K562 (cell line): Measurements from ENCODE around the gene ERCC4. TPM values are rescaled to one million over a fixed set of nuclear protein-coding genes. Genes with fewer than 3 reads are reported as not detected.

Experiments
- ATAC-seq: fragments of 200-7000 bp; cut with Tn5 transposase; 3 replicates; pipeline ENCODE4 v1.9.1; 2020; ENCODE audit warnings: moderate library complexity
- BruUV-seq: library from RNA; stranded (reverse); fragments of 400-500 nt; replicated peaks from 2 replicates; lab custom pipeline; 2021; lab: Mats Ljungman, UMichigan
- CTCF ChIA-PET: fragments of 300-600 bp; formaldehyde crosslinking; extraction: SDS; loops from one replicate; lab custom pipeline; 2021; ENCODE audit warnings: low intra/inter-chr PET ratio; lab: Yijun Ruan, JAX
- POLR2A ChIA-PET: fragments of 300-600, 350-650 bp; sonication (Branson Sonifier 250); formaldehyde crosslinking; extraction: SDS; loops from one replicate; lab custom pipeline; 2021; ENCODE audit warnings: antibody characterized with exemption, inconsistent platforms; lab: Yijun Ruan, JAX
- DNase-seq, 4 experiments: peaks; one replicate each; pipeline versions ENCODE4 v3.0.0 to v3.0.0-alpha.2; 2011 to 2018; ENCODE audit warnings: low spot score in 3 of 4, mixed read lengths in 3 of 4; ENCODE audit errors: extremely low read depth in 1 of 4
- FAIRE-seq: peaks from 2 replicates; lab custom pipeline; 2011; peaks lifted over from hg19 to GRCh38; lab: Jason Lieb, UNC
- H2AFZ ChIP-seq: 2 replicates; pipeline ENCODE4 v1.6.0; 2011; ENCODE audit warnings: low read depth, low read length, control low read depth, inconsistent platforms
- H3K27ac ChIP-seq: fragments of 200-600 bp; 3 replicates; pipeline ENCODE4 v1.8.0; 2011; ENCODE audit warnings: low read depth, mild to moderate bottlenecking, control low read depth, inconsistent platforms, low read length, moderate library complexity, mixed read lengths; ENCODE audit errors: extremely low read depth
- H3K27me3 ChIP-seq, 2 experiments: fragments of 300-600 bp in 1 of 2; 2 replicates in 1 of 2; 3 replicates in 1 of 2; pipeline versions ENCODE4 v1.6.0 to v1.8.0; 2011; ENCODE audit warnings: inconsistent platforms in 2 of 2, low read length in 2 of 2, mild to moderate bottlenecking in 1 of 2, mixed read lengths in 1 of 2, moderate library complexity in 1 of 2; ENCODE audit not compliant: control insufficient read depth in 2 of 2, insufficient read depth in 2 of 2
- H3K36me3 ChIP-seq: fragments of 300-600 bp; 3 replicates; pipeline ENCODE4 v1.8.0; 2011; ENCODE audit warnings: mild to moderate bottlenecking, low read length, inconsistent platforms; ENCODE audit not compliant: control insufficient read depth, insufficient read depth
- H3K4me1 ChIP-seq, 2 experiments: fragments of 200-600 bp in 1 of 2; replicated peaks in 1 of 2; 2 replicates in 1 of 2; 3 replicates in 1 of 2; pipeline versions ENCODE4 v1.5.1 to v1.8.0; 2011; ENCODE audit warnings: inconsistent platforms in 2 of 2, low read length in 2 of 2, mild to moderate bottlenecking in 1 of 2, mixed read lengths in 1 of 2, moderate library complexity in 1 of 2; ENCODE audit not compliant: control insufficient read depth in 2 of 2, insufficient read depth in 2 of 2
- H3K4me2 ChIP-seq: 2 replicates; pipeline ENCODE4 v1.6.1; 2011; ENCODE audit warnings: low read length, control low read depth, inconsistent platforms, mixed read lengths; ENCODE audit not compliant: insufficient read depth
- H3K4me3 ChIP-seq: fragments of 200-600 bp; sonication (generic), shearing (Covaris generic); 2 replicates; pipeline ENCODE4 v1.5.1; 2016; ENCODE audit warnings: control low read depth, inconsistent platforms
- H3K79me2 ChIP-seq: fragments of 200-600 bp; 3 replicates; pipeline ENCODE4 v1.8.0; 2011; ENCODE audit warnings: low read length, inconsistent platforms; ENCODE audit not compliant: control insufficient read depth, insufficient read depth
- H3K9ac ChIP-seq, 2 experiments: 2 replicates each; pipeline versions ENCODE4 v1.6.0 to v1.6.1; 2011; ENCODE audit warnings: low read depth in 2 of 2, low read length in 2 of 2, control low read depth in 1 of 2, inconsistent platforms in 1 of 2, mild to moderate bottlenecking in 1 of 2, mixed read lengths in 1 of 2; ENCODE audit not compliant: insufficient read depth in 1 of 2
- H3K9me1 ChIP-seq: one replicate; pipeline ENCODE4 v1.6.0; 2011; ENCODE audit warnings: inconsistent platforms, mild to moderate bottlenecking, low read length, moderate library complexity; ENCODE audit not compliant: control insufficient read depth, insufficient read depth
- H3K9me3 ChIP-seq: replicated peaks from 2 replicates; pipeline ENCODE4 v1.5.1; 2011; ENCODE audit warnings: low read depth, low read length, inconsistent platforms; ENCODE audit not compliant: control insufficient read depth, insufficient read depth
- H4K20me1 ChIP-seq: replicated peaks from 2 replicates; pipeline ENCODE4 v1.6.1; 2011; ENCODE audit warnings: low read length, inconsistent platforms, mixed read lengths; ENCODE audit not compliant: control insufficient read depth, insufficient read depth
- DIDO1 ChIP-seq: fragments of 450-650 bp; IDR thresholded peaks from 2 replicates; pipeline ENCODE4 v1.6.1; 2016; ENCODE audit warnings: low read depth, missing biosample characterization, missing genetic modification characterization
- FOXJ2 ChIP-seq: fragments of 200-800 bp; sonication (Bioruptor generic); IDR thresholded peaks from 2 replicates; pipeline ENCODE4 v1.6.1; 2016; ENCODE audit warnings: missing genetic modification characterization, missing compliant biosample characterization
- FOXP1 ChIP-seq: sonication (generic); formaldehyde crosslinking; IDR thresholded peaks from 2 replicates; pipeline ENCODE4 v1.8.0; 2022; ENCODE audit warnings: mild to moderate bottlenecking, missing genetic modification reagents
- KLF16 ChIP-seq: IDR thresholded peaks from 2 replicates; pipeline ENCODE4 v1.6.1; 2016; ENCODE audit warnings: antibody characterized with exemption
- MEF2D ChIP-seq: conservative IDR thresholded peaks from 2 replicates; pipeline ENCODE4 v1.6.1; 2016; ENCODE audit warnings: low read depth, missing genetic modification characterization, missing compliant biosample characterization
- NEUROD1 ChIP-seq: fragments of 150-350 bp; IDR thresholded peaks from 2 replicates; pipeline ENCODE4 v1.6.1; 2014; ENCODE audit warnings: borderline replicate concordance, low read length, low read depth; ENCODE audit not compliant: partially characterized antibody
- NFYB ChIP-seq: IDR thresholded peaks from 2 replicates; pipeline ENCODE4 v1.6.1; 2011; ENCODE audit warnings: mild to moderate bottlenecking, moderate library complexity; ENCODE audit not compliant: insufficient read length; ENCODE audit errors: extremely low read depth
- OTX1 ChIP-seq: fragments of 450-650 bp; formaldehyde crosslinking; IDR thresholded peaks from 2 replicates; pipeline ENCODE4 v1.4.0; 2022; ENCODE audit warnings: mild to moderate bottlenecking
- PKNOX1 ChIP-seq: fragments of 450-650 bp; IDR thresholded peaks from 2 replicates; pipeline ENCODE4 v1.6.1; 2016
- SETDB1 ChIP-seq: IDR thresholded peaks from one replicate; pipeline ENCODE4 v1.6.1; 2012; ENCODE audit warnings: low read length, control low read depth, inconsistent platforms
- SRSF1 ChIP-seq: fragments of 200-400 bp; formaldehyde crosslinking; IDR thresholded peaks from 2 replicates; pipeline ENCODE4 v1.6.1; 2017; ENCODE audit warnings: mild to moderate bottlenecking, low read depth, low read length, moderate library complexity
- STAT5B ChIP-seq: fragments of 250-450 bp; sonication (Bioruptor Pico); IDR thresholded peaks from 2 replicates; pipeline ENCODE4 v1.8.0; 2021; ENCODE audit warnings: mild to moderate bottlenecking, inconsistent platforms
- WGBS: fragments of 100-300 bp; shearing (Covaris generic); methylation state at CpG from one replicate; pipeline ENCODE4 v1.1.6; 2016; ENCODE audit warnings: low coverage, mixed read lengths; ENCODE audit not compliant: insufficient coverage; ENCODE audit errors: missing lambda C conversion rate; 5-methylcytosine and 5-hydroxymethylcytosine counted together
- in situ Hi-C: fragments of 300-500 bp; cut with MboI; formaldehyde crosslinking; loops from 4 replicates; pipeline ENCODE4 v1.15.0; 2018; ENCODE audit warnings: inconsistent platforms, mixed read lengths
- intact Hi-C: fragments of 100-400 bp; cut with micrococcal nuclease; formaldehyde crosslinking; loops from 2 replicates; pipeline ENCODE4 v1.14.2; 2022
- polyA plus RNA-seq, 8 experiments: library from polyadenylated mRNA; depleted of rRNA in 4 of 8; stranded (reverse) in 5 of 8; unstranded in 3 of 8; fragments of >200 nt; fragmentation: Nextera tagmentation in 2 of 8; fragmentation: Illumina TruSeq in 1 of 8; extraction: Ambion mirVana in 2 of 8; extraction: Trizol in 1 of 8; gene quantifications; 2 replicates each; pipeline versions ENCODE4 v1.2.1 to v1.2.3, GENCODE V29; 2011 to 2014; ENCODE audit warnings: inconsistent platforms in 1 of 8, missing spikeins in 1 of 8
- total RNA-seq, 7 experiments: library from RNA; depleted of rRNA in 6 of 7; stranded (reverse); fragments of >200 nt in 6 of 7; fragmentation: Illumina TruSeq in 2 of 7; extraction: Trizol in 2 of 7; gene quantifications; 2 replicates each; pipeline versions ENCODE4 v1.2.1 to v1.2.3, GENCODE V29; 2011 to 2021; ENCODE audit warnings: low replicate concordance in 1 of 7
- TF ChIP-seq, protein P1 (sequence below): sonication (generic); formaldehyde crosslinking; IDR thresholded peaks from 2 replicates; pipeline ENCODE4 v1.5.0; 2020; ENCODE audit warnings: missing genetic modification reagents

ERCC4 gene
- total and polyA plus RNA-seq, 9 of the 15 experiments (the other 6 are each of a cell fraction or from before 2014, with no cell fraction given), result 3.7 to 10.5 (median 6.0) TPM

DNA sequence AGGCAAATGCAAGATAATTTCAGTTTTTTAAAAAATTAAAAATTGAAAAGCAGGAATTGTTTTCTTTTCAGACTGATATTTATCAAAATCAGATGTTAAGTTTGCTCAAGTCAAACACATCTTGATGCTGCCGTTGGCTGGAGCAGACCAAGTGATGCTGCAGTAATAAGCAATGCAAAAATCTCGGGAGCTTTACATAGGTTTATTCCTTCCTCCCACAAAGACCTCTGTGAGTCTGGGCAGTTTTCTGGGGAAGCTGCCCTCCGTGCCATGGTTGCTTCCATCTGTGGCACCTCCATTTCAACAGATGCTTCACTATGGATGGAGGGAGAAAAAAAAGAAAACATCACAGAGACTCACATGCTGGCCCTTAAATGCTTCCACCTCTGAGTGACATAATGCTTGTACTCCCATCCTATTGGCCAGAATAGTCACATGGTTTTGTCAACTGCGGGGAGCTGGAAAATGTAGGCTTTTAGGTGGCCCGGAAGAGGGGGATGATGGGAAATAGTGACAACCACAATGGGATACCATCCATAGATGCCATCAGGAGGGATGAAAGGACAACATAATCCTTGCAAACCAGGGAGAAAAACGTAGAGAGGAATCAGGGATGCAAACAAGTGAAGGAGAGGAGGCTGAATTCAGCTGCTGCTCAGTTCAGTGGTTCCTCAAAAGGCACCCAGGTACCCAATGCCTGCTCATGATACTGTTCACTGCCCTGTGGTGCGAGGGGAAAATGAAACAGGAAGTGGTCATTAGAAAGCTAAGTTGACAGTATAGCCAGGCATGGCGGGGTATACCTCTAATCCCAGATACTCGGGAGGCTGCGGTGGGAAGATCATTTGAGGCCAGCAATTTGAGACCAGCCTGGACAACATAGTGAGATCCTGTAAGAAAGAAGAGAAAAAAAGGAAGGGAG is 13.5 kb upstream of the ERCC4 start:
- WGBS, result 2% methylated on average over 10 of the region's 10 CpGs
- peak overlapping the region; percentile 4 for H3K4me2 ChIP-seq
- H3K27me3 ChIP-seq, result peaks cover 3 to 14% of the 10 kb centered on the region in 2 experiments; a peak in 2 of 5 replicates
- H3K9me3 ChIP-seq, result peaks cover 2% of the 10 kb centered on the region; the same call in 1 of the 2 replicates
- DNase-seq, result peak in 1 of 4 experiments; percentile 17
- FAIRE-seq, result no peak
- ChIA-PET POLR2A (interaction anchor here (0.6 kb wide), 1 partner anchor 214 kb away, joined by 3 read pairs; no protein-coding TSS in a partner anchor), CTCF (no interaction called here)
- H2AFZ ChIP-seq, result peak overlapping the region; percentile 18; the same call in 1 of the 2 replicates
- no peaks in the 10 kb centered on the region for H4K20me1 ChIP-seq
- H3K9ac ChIP-seq, result no peak overlapping the region
- no peak overlapping the region for H3K4me3 ChIP-seq
- peak; percentile 71 for ATAC-seq
- no peaks in the 10 kb centered on the region for H3K9me1 ChIP-seq
- H3K79me2 ChIP-seq, result no peaks in the 10 kb centered on the region
- no peak overlapping the region for H3K27ac ChIP-seq
- intact Hi-C loops, result no loop called here
- no TSS peak for BruUV-seq
- H3K36me3 ChIP-seq, result no peaks in the 10 kb centered on the region
- in situ Hi-C loops, result no loop called here
- no peaks in the 10 kb centered on the region for H3K4me1 ChIP-seq
- TF ChIP-seq NEUROD1 (no peak), SETDB1 (no peak), OTX1 (CRISPR knock-in tag) (no peak), SRSF1 (no peak), PKNOX1 (peak; percentile 43), STAT5B (CRISPR knock-in tag) (no peak), NFYB (peak; percentile 2), FOXP1 (no peak), MEF2D (no peak), DIDO1 (tag) (no peak), KLF16 (no peak), FOXJ2 (tag) (no peak)
- TF ChIP-seq, protein P1, sequence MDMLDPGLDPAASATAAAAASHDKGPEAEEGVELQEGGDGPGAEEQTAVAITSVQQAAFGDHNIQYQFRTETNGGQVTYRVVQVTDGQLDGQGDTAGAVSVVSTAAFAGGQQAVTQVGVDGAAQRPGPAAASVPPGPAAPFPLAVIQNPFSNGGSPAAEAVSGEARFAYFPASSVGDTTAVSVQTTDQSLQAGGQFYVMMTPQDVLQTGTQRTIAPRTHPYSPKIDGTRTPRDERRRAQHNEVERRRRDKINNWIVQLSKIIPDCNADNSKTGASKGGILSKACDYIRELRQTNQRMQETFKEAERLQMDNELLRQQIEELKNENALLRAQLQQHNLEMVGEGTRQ (CRISPR knock-in tag), result peak; percentile 44; the same call in 1 of the 2 replicates
